Measurements from ENCODE around the gene BMAL2.

Gene BMAL2

GRCh38 chr12:27303139-27304111 lies 29.2 kb upstream of the BMAL2 start:
- no peak overlapping the region for H3K27ac ChIP-seq (replicated peaks)
- H3K4me3 ChIP-seq (replicated peaks; ENCODE audit: insufficient read depth, low read length) = no peak overlapping the region
- no peaks in the 10 kb centered on the region for H3K27me3 ChIP-seq (ENCODE audit: insufficient read depth, poor library complexity, severe bottlenecking)
- DNase-seq (ENCODE audit: low read depth in 1 of 2, low spot score in 1 of 2) = no peak
- TF ChIP-seq SPI1 (IDR thresholded peaks at IDR 0.05; ENCODE audit: borderline replicate concordance, low read depth) = no peak
- TF ChIP-seq GABPA (IDR thresholded peaks at IDR 0.05; ENCODE audit: low read depth) = no peak
- TF ChIP-seq, protein P1, sequence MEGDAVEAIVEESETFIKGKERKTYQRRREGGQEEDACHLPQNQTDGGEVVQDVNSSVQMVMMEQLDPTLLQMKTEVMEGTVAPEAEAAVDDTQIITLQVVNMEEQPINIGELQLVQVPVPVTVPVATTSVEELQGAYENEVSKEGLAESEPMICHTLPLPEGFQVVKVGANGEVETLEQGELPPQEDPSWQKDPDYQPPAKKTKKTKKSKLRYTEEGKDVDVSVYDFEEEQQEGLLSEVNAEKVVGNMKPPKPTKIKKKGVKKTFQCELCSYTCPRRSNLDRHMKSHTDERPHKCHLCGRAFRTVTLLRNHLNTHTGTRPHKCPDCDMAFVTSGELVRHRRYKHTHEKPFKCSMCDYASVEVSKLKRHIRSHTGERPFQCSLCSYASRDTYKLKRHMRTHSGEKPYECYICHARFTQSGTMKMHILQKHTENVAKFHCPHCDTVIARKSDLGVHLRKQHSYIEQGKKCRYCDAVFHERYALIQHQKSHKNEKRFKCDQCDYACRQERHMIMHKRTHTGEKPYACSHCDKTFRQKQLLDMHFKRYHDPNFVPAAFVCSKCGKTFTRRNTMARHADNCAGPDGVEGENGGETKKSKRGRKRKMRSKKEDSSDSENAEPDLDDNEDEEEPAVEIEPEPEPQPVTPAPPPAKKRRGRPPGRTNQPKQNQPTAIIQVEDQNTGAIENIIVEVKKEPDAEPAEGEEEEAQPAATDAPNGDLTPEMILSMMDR (IDR thresholded peaks at IDR 0.05; ENCODE audit: insufficient read depth, low read length) = no peak
- TF ChIP-seq, protein P2, sequence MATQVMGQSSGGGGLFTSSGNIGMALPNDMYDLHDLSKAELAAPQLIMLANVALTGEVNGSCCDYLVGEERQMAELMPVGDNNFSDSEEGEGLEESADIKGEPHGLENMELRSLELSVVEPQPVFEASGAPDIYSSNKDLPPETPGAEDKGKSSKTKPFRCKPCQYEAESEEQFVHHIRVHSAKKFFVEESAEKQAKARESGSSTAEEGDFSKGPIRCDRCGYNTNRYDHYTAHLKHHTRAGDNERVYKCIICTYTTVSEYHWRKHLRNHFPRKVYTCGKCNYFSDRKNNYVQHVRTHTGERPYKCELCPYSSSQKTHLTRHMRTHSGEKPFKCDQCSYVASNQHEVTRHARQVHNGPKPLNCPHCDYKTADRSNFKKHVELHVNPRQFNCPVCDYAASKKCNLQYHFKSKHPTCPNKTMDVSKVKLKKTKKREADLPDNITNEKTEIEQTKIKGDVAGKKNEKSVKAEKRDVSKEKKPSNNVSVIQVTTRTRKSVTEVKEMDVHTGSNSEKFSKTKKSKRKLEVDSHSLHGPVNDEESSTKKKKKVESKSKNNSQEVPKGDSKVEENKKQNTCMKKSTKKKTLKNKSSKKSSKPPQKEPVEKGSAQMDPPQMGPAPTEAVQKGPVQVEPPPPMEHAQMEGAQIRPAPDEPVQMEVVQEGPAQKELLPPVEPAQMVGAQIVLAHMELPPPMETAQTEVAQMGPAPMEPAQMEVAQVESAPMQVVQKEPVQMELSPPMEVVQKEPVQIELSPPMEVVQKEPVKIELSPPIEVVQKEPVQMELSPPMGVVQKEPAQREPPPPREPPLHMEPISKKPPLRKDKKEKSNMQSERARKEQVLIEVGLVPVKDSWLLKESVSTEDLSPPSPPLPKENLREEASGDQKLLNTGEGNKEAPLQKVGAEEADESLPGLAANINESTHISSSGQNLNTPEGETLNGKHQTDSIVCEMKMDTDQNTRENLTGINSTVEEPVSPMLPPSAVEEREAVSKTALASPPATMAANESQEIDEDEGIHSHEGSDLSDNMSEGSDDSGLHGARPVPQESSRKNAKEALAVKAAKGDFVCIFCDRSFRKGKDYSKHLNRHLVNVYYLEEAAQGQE (IDR thresholded peaks at IDR 0.05; ENCODE audit: insufficient replicate concordance, low read depth) = no peak
- no peak for TF ChIP-seq POLR2AphosphoS5 (IDR thresholded peaks at IDR 0.05; ENCODE audit: low read depth)

GRCh38 chr12:27304856-27305255 lies 27.8 kb upstream of the BMAL2 start:
- TF ChIP-seq SPI1 (IDR thresholded peaks at IDR 0.05; ENCODE audit: borderline replicate concordance, low read depth) (no peak), POLR2AphosphoS5 (IDR thresholded peaks at IDR 0.05; ENCODE audit: low read depth) (no peak), GABPA (IDR thresholded peaks at IDR 0.05; ENCODE audit: low read depth) (no peak)
- TF ChIP-seq, protein P2 (IDR thresholded peaks at IDR 0.05; ENCODE audit: insufficient replicate concordance, low read depth) = no peak
- TF ChIP-seq, protein P1 (IDR thresholded peaks at IDR 0.05; ENCODE audit: insufficient read depth, low read length) = no peak
- no peaks in the 10 kb centered on the region for H3K27me3 ChIP-seq (ENCODE audit: insufficient read depth, poor library complexity, severe bottlenecking)
- no peak overlapping the region for H3K27ac ChIP-seq (replicated peaks)
- peak in 1 of 2 experiments; percentile 2 for DNase-seq (ENCODE audit: low read depth in 1 of 2, low spot score in 1 of 2)
- H3K4me3 ChIP-seq (replicated peaks; ENCODE audit: insufficient read depth, low read length) = no peak overlapping the region

- DNase-seq (ENCODE audit: low read depth in 1 of 2, low spot score in 1 of 2) = no peak
- no peak overlapping the region for H3K27ac ChIP-seq (replicated peaks)
- TF ChIP-seq POLR2AphosphoS5 (IDR thresholded peaks at IDR 0.05; ENCODE audit: low read depth) (no peak), SPI1 (IDR thresholded peaks at IDR 0.05; ENCODE audit: borderline replicate concordance, low read depth) (no peak), GABPA (IDR thresholded peaks at IDR 0.05; ENCODE audit: low read depth) (no peak)
- TF ChIP-seq, protein P2 (IDR thresholded peaks at IDR 0.05; ENCODE audit: insufficient replicate concordance, low read depth) = no peak
- TF ChIP-seq, protein P1 (IDR thresholded peaks at IDR 0.05; ENCODE audit: insufficient read depth, low read length) = no peak
Observed at GRCh38 chr12:27305673-27306456, 26.8 kb upstream of the BMAL2 start.

More at GRCh38 chr12:27305673-27306456, 26.8 kb upstream of the BMAL2 start:
- Histone ChIP-seq H3K27me3 (ENCODE audit: insufficient read depth, poor library complexity, severe bottlenecking) (no peaks in the 10 kb centered on the region), H3K4me3 (replicated peaks; ENCODE audit: insufficient read depth, low read length) (no peak overlapping the region)
